Measurements from ENCODE around the gene PRKAG3. TPM values are rescaled to one million over a fixed set of nuclear protein-coding genes. Genes with fewer than 3 reads are reported as not detected.

PRKAG3 gene
- total and polyA plus RNA-seq, 2 donors (not counting 1 experiment from before 2014, with no cell fraction given): not detected

- Histone ChIP-seq H3K4me1 (ENCODE audit: control insufficient read depth in 2 of 2, insufficient read depth in 2 of 2, low read length in 2 of 2) (no peaks in the 10 kb centered on the region), H3K4me3 (ENCODE audit: control extremely low read depth in 1 of 5, extremely low read depth in 1 of 5, insufficient read depth in 1 of 5, low read depth in 2 of 5, low read length in 4 of 5) (no peak overlapping the region), H4K20me1 (ENCODE audit: control insufficient read depth, insufficient read depth, low read length, poor library complexity, severe bottlenecking) (no peaks in the 10 kb centered on the region), H3K36me3 (replicated peaks in 1 of 2; ENCODE audit: control extremely low read depth in 1 of 2, control insufficient read depth in 1 of 2, extremely low read depth in 1 of 2, insufficient read depth in 2 of 2, low read length in 1 of 2) (no peaks in the 10 kb centered on the region), H3K9ac (ENCODE audit: low read length) (no peak overlapping the region), H3K79me2 (ENCODE audit: control insufficient read depth, insufficient read depth, low read length) (no peaks in the 10 kb centered on the region), H3K4me2 (replicated peaks; ENCODE audit: low read depth, low read length, poor library complexity, severe bottlenecking) (no peak overlapping the region), H2AFZ (ENCODE audit: insufficient read depth, low read depth, low read length, poor library complexity, severe bottlenecking) (no peak overlapping the region), H3K27ac (ENCODE audit: low read length in 2 of 2) (no peak overlapping the region), H3K27me3 (replicated peaks in 1 of 4; ENCODE audit: control extremely low read depth in 1 of 4, control insufficient read depth in 3 of 4, insufficient read depth in 4 of 4, low read length in 3 of 4) (peaks cover 0 to 21% (median 4%) of the 10 kb centered on the region in 4 experiments), H3K9me3 (ENCODE audit: control extremely low read depth in 1 of 3, control insufficient read depth in 2 of 3, insufficient read depth in 1 of 3, low read length in 2 of 3) (peaks cover 0 to 6% (median 1%) of the 10 kb centered on the region in 3 donors)
- Mint-ChIP-seq H3K4me3 (no peak overlapping the region), H3K9me3 (ENCODE audit: insufficient read depth) (no peaks in the 10 kb centered on the region), H3K4me1 (no peaks in the 10 kb centered on the region), H3K27me3 (peaks cover 34% of the 10 kb centered on the region), H3K27ac (no peak overlapping the region)
- intact Hi-C loops (cut with micrococcal nuclease): no loop called here
- DNase-seq (no peak), ATAC-seq (ENCODE audit: low read depth) (no peak)
- WGBS (ENCODE audit: insufficient coverage): 18% methylated on average over 9 of the region's 12 CpGs
- POLR2A ChIA-PET: no interaction called here
- CTCF ChIA-PET: no interaction called here
- TF ChIP-seq CTCF (IDR thresholded peaks at IDR 0.05) (no peak), EZH2 (IDR thresholded peaks at IDR 0.05; ENCODE audit: borderline replicate concordance, insufficient read depth, low read depth, low read length, poor library complexity, severe bottlenecking) (no peak)
These were observed 32.7 kb downstream of the PRKAG3 start for GRCh38 chr2:218798767-218799504.

GRCh38 chr2:218796691-218797090 is 34.9 kb downstream of the PRKAG3 start:
- Mint-ChIP-seq H3K9me3 (ENCODE audit: insufficient read depth) (no peaks in the 10 kb centered on the region), H3K27me3 (peaks cover 34% of the 10 kb centered on the region), H3K4me3 (no peak overlapping the region), H3K27ac (no peak overlapping the region), H3K4me1 (no peaks in the 10 kb centered on the region)
- Histone ChIP-seq H3K27me3 (replicated peaks in 1 of 4; ENCODE audit: control extremely low read depth in 1 of 4, control insufficient read depth in 3 of 4, insufficient read depth in 4 of 4, low read length in 3 of 4) (peaks cover 0 to 25% (median 4%) of the 10 kb centered on the region in 4 experiments), H3K4me1 (ENCODE audit: control insufficient read depth in 2 of 2, insufficient read depth in 2 of 2, low read length in 2 of 2) (no peaks in the 10 kb centered on the region), H3K4me3 (ENCODE audit: control extremely low read depth in 1 of 5, extremely low read depth in 1 of 5, insufficient read depth in 1 of 5, low read depth in 2 of 5, low read length in 4 of 5) (no peak overlapping the region), H3K79me2 (ENCODE audit: control insufficient read depth, insufficient read depth, low read length) (no peaks in the 10 kb centered on the region), H3K27ac (ENCODE audit: low read length in 2 of 2) (no peak overlapping the region), H3K9ac (ENCODE audit: low read length) (no peak overlapping the region), H2AFZ (ENCODE audit: insufficient read depth, low read depth, low read length, poor library complexity, severe bottlenecking) (no peak overlapping the region), H4K20me1 (ENCODE audit: control insufficient read depth, insufficient read depth, low read length, poor library complexity, severe bottlenecking) (no peaks in the 10 kb centered on the region), H3K36me3 (replicated peaks in 1 of 2; ENCODE audit: control extremely low read depth in 1 of 2, control insufficient read depth in 1 of 2, extremely low read depth in 1 of 2, insufficient read depth in 2 of 2, low read length in 1 of 2) (no peaks in the 10 kb centered on the region), H3K9me3 (ENCODE audit: control extremely low read depth in 1 of 3, control insufficient read depth in 2 of 3, insufficient read depth in 1 of 3, low read length in 2 of 3) (no peaks in the 10 kb centered on the region), H3K4me2 (replicated peaks; ENCODE audit: low read depth, low read length, poor library complexity, severe bottlenecking) (no peak overlapping the region)
- CTCF ChIA-PET: no interaction called here
- intact Hi-C loops (cut with micrococcal nuclease): no loop called here
- TF ChIP-seq CTCF (IDR thresholded peaks at IDR 0.05): no peak
- no peak for TF ChIP-seq EZH2 (IDR thresholded peaks at IDR 0.05; ENCODE audit: borderline replicate concordance, insufficient read depth, low read depth, low read length, poor library complexity, severe bottlenecking)
- WGBS (ENCODE audit: insufficient coverage): no CpG with 5 or more reads among the region's 4 CpGs
- POLR2A ChIA-PET: no interaction called here
- ATAC-seq (ENCODE audit: low read depth) (no peak), DNase-seq (no peak)

All from B cell (primary cell).